Stimulated activated CD8-positive, alpha-beta memory T cell treated with anti-CD3 and anti-CD28 coated beads, Interleukin-7, amount 100 ng/mL, for 24 hours (primary cell): ENCODE data around the gene LRCH1.

Experiments
- DNase-seq: peaks from one replicate; pipeline ENCODE4 v3.0.0-alpha.2; 2020; ENCODE audit warnings: low read depth

Gene LRCH1

DNA sequence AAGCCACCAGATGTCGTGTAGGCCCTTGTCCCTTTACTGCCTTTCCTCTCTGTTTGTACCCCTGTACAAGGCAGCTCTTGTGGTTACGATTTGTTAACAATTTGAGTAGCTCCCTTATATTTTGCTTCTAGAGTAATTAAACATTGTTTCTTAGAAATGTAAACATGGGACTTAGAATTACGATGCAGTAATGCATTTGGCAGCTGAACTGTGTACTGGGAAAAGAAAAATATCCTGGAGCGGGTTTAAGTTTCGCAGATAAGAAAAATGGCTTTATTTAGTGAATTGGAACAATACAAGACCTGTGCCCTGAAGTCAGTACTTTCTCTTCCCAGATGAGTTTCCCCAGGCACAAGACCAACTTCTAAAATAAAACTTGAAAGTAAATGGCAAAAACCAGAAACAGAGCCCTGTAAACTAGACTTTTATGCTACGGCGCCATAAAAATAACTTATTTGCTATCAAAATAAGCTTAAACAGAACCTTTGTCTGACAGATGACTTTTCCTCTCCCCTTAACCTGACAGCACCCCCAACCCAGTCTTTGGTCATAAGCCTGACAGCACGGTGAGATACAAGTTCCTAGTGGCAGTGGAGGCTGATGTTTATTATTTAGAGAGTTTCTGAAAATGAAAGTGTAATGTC is 63.0 kb downstream of the LRCH1 start:
- no peak for DNase-seq

DNA sequence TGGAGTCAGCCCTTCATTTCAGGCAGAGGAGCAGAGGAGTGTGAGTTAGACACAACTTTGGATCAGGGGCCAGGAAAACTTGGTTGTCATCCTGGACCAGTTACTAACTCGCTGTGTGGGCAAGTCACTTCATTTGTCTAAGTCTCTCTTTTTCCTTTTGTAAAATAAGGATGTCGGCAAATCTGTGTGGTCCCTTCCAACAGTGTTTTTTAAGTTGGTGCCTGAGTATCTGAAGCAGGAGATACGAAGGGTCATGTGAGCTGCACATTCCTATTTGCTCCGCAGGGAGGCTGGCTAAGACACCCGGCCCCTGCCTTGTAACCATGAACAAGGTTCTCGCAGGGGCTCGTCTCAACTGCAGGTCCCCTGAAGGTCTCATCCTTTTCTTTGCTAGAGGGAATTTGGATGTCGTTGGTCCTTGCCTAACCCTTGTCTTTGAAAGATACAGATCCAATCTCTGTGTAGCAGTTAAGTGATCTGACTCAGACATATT is 64.3 kb downstream of the LRCH1 start:
- no peak for DNase-seq

DNA sequence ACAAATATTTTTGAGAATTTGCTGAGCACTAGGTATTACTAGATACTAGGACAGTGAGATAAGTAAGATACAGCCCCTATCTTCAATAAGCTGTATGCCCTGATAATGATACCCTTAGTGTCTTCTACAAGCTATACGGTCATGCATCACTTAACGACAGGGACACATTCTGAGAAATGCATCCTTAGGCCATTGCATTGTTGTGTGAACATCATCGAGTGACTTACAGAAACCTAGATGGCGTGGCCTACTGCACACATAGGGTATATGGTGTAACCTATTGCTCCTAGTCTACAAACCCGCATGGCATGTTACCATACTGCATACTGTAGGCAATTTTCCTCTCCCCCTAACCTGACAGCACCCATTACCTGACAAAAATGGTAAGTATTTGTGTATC is 64.9 kb downstream of the LRCH1 start:
- no peak for DNase-seq

DNA sequence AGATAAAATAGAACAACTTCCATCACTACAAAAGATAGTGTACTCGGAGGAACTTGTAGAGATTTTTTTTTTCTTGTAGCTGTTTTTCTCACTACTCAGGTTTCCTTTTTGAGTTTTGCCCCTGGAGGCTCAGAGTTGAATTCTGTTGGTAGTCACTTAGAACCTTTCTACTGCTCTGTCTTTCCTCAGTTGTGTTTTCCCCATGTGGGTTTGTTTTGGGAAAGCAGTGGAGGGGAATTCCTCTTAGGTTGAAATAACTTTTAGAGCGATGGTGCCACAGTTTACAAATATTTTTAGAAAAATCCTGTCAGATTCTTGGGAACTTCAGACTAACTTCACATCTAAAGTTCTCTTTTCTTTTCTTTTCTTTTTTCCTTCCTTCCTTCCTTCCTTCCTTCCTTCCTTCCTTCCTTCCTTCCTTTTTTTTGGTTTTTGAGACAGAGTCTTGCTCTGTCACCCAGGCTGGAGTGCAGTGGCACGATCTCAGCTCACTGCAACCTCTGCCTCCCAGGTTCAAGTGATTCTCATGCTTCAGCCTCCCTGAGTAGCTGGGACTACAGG is 65.8 kb downstream of the LRCH1 start:
- no peak for DNase-seq

DNA sequence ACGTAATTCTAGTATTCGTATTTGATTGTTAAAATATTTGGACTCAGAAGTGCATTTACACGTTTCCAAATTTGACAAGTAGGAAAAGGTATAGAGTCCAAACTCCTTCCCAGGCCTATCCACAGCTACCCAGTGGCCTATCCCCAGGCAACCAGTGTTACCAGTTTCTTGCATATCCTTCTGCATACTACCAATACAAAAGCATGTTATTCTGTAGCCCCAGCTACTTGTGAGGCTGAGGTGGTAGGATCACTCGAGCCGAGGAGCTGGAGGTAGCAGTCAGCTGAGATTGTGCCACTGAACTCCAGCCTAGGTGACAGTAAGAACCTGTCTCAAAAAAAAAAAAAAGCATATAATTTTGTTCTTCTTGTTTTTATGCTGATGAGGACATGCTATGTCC is 67.1 kb downstream of the LRCH1 start:
- DNase-seq: no peak

DNA sequence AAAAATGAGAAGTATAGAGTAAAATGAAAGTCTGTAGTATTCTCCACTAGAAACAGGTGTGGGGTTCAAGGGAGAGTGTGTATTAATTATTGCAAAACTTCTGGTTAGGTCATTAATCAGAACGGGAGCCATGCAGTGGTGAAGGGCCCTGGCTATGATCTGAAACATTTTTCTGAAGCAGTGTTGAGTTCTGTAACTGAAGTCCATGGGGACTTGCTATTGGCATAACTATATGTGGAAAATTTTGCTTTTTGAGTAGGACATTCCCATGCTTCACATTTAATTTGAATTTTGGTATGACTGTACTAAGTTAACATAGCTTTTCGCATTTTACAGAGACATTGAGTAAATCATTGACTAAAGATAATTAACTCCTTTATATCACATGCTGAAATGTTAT is 67.5 kb downstream of the LRCH1 start:
- no peak for DNase-seq

DNA sequence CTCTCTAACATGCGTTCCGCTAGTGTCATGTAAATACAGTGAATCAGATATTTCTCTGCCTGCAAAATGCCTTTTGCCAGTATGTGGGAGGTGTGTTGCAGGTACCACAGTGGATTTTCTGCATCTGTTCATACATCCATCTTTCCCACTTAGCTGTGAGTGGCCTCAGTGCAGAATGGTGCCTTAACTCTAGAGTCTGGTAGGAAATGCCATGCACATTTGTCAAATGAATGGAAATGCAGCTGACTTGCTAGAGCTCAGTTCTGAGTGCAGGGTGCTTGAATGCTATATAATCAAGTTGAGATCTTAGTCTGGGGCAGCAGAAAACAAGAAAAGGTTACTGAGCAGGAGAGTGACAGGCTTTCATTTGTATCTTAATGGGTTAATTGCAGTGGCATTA is 68.2 kb downstream of the LRCH1 start:
- no peak for DNase-seq

DNA sequence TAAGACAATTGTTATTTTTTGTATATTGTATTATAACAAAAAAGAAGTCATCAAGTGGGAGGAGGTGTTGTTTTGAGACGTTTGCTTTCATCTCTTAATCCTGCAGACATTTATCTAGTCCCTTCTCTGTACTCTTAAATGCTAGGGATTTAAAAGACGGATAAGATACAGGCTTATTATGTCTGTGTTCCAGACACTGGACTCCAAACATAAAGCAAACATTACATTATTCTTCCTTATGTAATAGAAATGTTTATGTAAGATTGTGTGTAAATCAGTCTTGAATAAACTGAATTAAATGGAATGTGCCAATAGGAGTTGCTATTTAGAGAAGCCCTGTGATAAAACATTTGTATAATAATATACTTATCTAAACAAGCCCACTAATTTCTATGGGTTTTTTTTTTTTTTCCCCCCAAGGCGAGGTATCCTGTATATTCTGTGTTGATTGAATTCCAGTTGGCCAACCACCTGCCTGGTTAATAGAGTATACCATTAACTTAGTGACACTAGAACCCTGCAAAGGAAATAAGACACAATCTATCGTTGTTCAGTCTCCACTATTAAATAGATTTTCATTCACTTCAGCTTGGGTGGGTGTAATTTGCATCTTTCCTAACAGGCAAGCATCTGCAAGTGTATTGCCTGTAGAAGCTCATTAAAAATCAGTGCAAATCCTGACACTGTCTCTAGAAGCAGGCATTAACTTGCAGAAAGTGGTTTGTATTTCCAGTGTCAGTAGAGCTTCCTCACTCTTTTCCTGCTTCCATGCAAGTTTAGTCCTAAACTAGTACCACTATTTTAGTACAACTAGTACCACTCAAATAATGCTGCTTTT is 69.0 kb downstream of the LRCH1 start:
- no peak for DNase-seq

DNA sequence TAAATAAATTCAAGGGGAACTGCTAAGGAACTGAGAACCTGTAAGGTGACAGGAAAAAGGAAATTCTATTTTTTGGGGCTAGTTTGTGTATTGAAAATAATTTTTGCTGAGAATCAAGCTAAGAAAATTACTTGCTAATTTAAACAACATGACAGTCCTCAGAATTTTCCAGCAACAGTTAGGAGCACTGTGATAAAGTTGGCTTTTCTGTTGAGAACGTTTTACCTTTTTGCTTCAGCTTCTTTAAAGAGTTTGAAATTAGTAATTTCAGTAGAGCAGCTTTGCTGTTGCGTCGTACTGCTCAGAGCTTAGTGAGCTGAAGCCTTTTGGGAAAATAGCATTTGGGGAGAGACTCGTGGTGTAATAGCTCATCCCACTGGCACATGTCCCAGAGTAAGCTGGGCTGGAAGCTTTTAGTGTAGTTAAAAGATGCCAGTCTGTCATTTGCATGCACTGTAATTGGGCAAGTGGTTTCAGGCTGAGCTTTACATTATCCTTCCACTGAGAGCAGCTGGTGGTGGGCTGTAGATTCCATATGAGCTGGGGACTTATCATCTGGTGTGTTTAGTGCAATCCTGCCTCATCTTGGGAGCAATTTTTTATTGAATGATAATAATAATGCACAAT is 69.8 kb downstream of the LRCH1 start:
- DNase-seq: no peak

DNA sequence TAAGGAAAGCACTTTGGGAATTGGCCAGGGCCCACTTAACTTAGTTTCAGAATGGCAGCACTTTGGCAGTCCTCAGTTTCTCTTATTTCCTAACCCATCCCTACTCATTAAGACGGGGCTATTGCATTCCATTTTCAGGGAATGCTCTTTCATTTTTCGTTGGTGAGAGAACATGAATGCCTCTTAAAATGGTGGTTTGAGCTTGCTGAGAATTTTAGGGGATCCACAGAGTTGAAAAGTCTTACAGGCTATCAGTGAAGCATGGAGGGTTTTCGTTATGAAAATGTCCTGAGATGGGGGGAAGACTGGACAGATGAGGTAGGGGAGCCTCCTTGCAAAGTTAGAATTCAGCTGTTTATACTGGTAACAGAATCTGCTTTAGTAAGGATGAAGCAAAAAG is 71.4 kb downstream of the LRCH1 start:
- DNase-seq: no peak

DNA sequence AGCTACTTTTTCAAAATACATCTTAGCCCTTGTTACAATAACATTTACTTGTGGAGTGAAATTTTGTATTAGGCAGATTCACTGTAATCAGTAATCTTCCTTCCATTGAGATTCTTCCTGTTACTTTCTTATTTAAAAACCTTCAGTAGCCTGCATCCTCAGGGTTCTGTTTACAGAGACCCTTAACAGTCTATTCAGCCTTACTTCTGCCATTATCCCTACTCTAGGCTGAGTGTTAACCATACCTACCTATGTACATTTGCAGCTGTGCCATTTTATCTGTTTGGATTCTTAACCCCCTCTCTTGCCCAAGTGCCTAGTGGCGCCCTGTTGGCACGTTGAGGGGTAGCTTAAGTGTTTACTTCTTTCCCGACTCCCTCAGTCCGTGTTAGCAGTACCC is 71.9 kb downstream of the LRCH1 start:
- DNase-seq: no peak

DNA sequence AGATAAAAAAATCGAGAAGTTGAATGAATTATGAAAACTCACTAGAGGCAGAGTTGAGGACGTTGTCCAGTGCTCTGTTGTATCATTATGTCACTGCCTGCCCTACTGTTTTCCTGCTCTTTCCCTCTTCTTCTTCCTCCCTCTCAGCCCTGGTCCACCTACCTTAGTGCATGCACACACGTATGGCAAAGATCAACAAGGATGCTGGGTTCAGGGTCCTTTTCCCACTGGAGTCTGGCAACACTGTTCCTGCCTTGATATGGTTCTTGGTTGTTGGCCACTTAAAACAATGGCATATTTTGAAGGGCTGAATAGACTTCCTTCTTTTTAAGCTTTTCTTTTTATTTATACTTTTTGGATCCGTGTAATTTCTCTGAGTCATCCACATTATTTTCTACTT is 74.5 kb downstream of the LRCH1 start:
- no peak for DNase-seq

DNA sequence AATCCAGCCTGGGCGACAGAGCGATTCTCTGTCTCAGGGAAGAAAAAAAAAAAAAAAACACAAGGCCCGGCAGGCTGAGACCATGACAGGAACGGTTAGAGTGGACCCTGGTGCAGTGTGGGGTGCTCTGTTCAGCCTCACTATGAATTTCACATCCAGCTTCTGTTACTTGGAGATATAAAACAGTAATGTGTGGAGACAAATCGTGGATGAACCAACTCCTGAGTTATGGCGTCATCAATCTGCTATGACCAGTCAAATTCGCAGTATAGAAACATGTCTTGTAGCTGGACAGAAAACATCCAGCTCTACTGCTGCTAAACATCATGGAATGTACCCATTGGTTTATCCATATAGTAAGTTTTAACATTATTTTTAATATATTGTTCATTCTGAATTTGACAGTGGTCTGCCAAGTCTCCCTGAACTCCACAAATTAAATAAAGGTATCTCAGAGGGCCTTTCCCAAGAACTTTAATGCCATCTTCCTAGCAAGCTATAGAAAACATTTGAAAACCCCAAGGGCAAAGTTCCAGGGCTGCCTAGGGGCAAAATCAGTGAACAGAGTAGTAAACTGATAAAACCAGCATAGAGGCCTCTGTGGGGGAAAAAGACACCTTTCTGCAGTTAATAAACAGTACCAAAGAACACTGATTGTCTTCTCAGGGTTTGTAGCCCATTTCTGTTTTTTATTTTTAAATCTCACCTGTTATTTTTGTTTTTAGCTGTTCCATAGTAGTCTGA is 75.8 kb downstream of the LRCH1 start:
- DNase-seq: no peak

DNA sequence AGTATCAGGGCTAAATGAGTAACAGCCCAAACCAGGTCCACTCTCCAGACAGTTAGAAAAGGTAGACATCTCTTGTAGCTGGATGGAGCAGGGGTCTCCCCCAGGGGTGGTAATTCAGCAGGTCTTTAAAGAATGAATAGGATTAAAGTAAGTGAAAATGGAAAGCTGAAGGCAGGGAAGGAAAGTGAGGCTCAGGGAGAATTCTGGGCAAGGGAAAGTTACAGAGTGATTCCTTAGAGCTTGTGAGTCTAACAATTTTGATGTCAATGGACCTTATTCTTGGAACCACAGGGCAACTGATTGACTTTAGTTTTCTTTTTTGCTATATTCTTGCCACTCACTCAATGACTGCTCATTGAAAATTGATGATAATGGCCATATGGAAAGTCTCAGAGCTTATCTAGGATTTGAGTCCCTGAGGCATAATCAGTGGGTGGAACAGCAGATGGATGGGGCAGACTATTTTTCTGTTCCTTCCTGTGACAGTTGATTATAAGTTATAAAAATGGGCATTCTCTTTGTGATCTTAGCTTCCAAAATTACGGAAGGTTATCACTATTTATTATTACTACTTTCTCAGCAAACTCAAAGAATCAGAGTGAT is 76.9 kb downstream of the LRCH1 start:
- no peak for DNase-seq

DNA sequence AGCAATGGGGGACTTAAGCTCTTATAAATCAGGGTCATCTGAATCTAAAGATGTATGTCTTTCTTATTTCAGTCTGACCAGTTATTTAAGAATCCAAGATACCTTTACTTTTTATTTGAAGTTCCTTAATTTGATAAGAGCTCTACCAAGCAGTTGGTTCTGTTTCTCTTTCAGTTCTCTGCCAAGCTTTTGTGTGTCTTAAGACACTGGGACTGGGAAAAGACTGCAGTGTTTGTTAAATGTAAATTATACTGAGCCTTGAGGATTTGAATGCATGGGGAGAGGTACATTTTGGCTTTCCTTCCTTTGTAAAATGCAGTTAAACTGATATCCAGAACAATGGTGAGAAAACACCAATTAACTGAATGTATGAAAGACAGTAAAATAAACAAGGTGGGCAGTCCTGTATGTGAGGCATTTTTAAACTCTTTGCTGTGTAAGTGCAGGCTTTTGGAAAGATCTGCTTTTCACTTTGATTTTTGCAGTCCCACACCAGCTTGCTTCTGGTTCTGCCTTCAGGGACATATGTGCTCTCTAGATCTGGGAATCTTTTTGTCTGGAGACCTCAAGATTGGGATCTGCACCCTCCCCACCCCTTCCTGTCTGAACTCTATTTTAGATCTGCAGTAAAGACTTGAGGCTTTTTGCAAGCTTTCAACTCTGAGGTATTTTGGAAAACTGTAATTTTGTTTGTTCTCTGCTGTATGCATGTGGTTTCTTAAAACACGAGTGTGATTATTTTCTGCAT is 77.6 kb downstream of the LRCH1 start:
- DNase-seq: no peak

DNA sequence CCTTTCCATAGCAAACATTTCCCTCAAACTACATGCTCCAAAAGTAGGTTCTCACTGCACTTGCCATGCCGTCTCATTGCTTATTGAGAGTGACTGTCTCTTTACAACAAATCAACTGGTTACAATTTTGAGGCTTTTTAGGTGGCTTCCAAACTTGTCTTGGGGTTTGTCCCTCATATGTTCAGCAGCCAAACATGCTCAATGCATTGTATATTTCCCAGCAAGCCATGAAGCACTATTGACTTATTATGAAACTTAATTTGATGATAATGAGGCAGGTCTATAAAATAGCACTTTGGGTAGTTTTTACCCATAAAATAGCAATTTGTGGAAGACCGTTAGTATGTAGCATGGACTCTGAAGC is 78.2 kb downstream of the LRCH1 start:
- no peak for DNase-seq

DNA sequence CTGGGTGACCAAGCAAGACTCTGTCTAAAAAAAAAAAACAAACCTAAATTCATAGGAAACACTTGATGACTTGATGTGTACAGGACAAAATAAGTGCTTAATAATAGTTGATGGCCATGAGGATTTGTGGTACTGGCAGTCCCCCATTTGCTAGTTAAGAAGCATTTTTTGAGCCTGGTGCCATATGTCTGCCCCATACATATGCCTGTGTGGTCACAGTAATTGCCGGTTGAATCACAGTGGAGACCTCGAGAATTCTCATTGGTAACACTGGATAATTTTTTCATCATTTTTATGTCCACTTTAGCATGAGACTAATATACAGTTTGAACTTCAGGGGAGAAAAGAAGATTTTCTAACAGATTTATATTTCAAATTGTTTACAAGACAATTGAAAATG is 79.2 kb downstream of the LRCH1 start:
- DNase-seq: no peak

DNA sequence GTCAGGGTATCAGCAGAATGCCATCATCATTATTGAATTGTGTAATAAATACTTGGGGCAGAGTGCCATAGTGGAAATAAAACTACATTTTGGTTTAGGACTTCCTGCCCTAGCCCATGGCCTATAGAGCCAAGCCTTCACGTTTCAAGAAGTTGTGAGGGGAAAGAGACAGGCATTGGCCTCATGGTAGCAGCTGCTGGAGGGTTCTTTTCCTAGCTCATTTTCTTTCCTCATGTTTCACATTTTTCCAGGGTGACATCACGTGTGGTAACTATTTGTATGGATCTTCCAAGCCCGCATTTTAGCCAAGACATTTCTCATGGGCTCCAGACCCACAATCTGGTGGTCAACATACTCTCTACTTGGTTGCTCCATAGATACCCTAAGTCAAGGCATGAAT is 80.4 kb downstream of the LRCH1 start:
- DNase-seq: no peak

DNA sequence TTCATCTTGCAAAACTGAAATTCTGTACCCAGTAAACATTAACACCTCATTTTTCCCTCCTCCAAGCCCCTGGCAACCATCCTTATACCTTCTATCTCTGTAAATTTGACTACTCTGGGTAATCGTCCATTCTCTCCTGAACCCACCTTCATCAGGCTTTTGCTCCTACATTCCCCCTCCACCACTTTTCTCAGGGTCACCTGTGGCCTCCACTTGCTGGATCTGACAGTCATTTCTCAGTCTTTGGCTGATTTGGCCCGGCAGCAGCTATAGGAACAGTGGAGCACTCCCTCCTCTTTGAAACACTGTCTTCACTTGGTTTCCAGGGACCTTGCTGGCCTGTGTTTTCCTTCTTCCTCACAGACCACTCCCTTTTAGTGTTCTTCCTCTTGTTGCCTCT is 83.5 kb downstream of the LRCH1 start:
- no peak for DNase-seq

DNA sequence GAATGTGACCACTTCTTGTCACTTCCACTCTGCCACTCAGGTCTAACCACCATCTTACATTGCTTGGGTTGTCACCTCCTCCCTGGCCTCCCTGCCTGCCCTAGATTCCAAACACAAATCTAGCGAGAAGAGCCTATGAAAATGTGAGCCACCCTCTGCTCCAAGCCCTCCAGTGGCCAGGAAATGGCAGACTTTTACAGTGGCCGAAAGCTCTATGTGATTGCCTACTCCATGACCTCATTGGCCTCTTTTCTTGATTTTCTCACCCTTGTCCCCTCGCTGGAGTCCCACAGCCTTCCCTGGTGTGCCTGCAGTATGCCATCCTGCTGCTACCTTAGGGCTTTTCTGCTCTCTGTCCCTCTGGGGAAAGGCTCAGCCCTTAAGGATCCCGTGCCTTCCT is 84.2 kb downstream of the LRCH1 start:
- no peak for DNase-seq

DNA sequence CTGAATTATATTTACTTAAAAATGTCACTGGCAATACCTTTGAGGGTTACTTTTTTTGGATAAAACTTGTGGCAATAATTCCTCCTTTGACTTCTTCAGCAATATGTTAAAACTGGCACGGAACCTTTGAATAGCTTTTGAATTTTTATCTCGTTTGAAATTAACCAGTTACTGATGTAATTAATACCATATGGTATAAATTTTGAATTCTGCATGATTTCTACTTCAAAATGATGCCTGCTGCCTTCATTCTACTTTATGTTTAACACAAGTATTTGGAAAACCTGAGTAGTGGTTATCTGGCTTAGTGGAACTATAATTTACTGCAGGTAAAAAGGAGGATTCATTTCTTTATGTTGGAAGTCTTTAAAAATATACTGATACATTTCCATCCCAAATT is 85.3 kb downstream of the LRCH1 start:
- DNase-seq: no peak
